ENCODE measurements around the gene RTKN2. TPM values are rescaled to one million over a fixed set of nuclear protein-coding genes. Genes with fewer than 3 reads are reported as not detected.

Gene RTKN2
- total RNA-seq, 2 experiments from 2014 or later: 3.6 to 4.1 TPM

- DNase-seq (no peak), ATAC-seq (ENCODE audit: low read depth) (no peak)
- H3K4me1 Mint-ChIP-seq: no peaks in the 10 kb centered on the region
- H3K27ac Mint-ChIP-seq: no peak overlapping the region
- POLR2A ChIA-PET: no interaction called here
- H3K9me3 Mint-ChIP-seq: no peaks in the 10 kb centered on the region
- peaks cover 17% of the 10 kb centered on the region for H3K27me3 Mint-ChIP-seq
- H3K36me3 Mint-ChIP-seq: no peaks in the 10 kb centered on the region
- H3K4me3 Mint-ChIP-seq: no peak overlapping the region
These were observed 9.8 kb upstream of the RTKN2 start for GRCh38 chr10:62278441-62278910.

- no peak for DNase-seq
- Mint-ChIP-seq H3K36me3 (no peaks in the 10 kb centered on the region), H3K27me3 (peaks cover 15% of the 10 kb centered on the region), H3K9me3 (no peaks in the 10 kb centered on the region), H3K4me3 (no peak overlapping the region), H3K4me1 (no peaks in the 10 kb centered on the region), H3K27ac (no peak overlapping the region)
- POLR2A ChIA-PET: no interaction called here
- ATAC-seq (ENCODE audit: low read depth): no peak
These were observed 9.3 kb upstream of the RTKN2 start for GRCh38 chr10:62277971-62278370.

- DNase-seq (no peak), ATAC-seq (ENCODE audit: low read depth) (no peak)
- POLR2A ChIA-PET: no interaction called here
- H3K9me3 Mint-ChIP-seq: no peaks in the 10 kb centered on the region
- H3K27ac Mint-ChIP-seq: no peak overlapping the region
- H3K4me1 Mint-ChIP-seq: peaks cover 11% of the 10 kb centered on the region
- H3K36me3 Mint-ChIP-seq: no peaks in the 10 kb centered on the region
- peaks cover 42% of the 10 kb centered on the region for H3K27me3 Mint-ChIP-seq
- no peak overlapping the region for H3K4me3 Mint-ChIP-seq
These were observed 1.4 kb upstream of the RTKN2 start for GRCh38 chr10:62270020-62270419.

- no peak overlapping the region for H3K27ac Mint-ChIP-seq
- H3K9me3 Mint-ChIP-seq: no peaks in the 10 kb centered on the region
- no peak for DNase-seq
- ATAC-seq (ENCODE audit: low read depth): peak; percentile 15
- no peaks in the 10 kb centered on the region for H3K36me3 Mint-ChIP-seq
- POLR2A ChIA-PET: interaction anchor here (1.3 kb wide), 1 partner anchor 229 kb away, joined by 4 read pairs; no protein-coding TSS in a partner anchor
- peak overlapping the region; percentile 84 for H3K4me3 Mint-ChIP-seq
- H3K27me3 Mint-ChIP-seq: peaks cover 45% of the 10 kb centered on the region
- peaks cover 13% of the 10 kb centered on the region for H3K4me1 Mint-ChIP-seq
These were observed 631 bp downstream of the RTKN2 start for GRCh38 chr10:62268027-62268398.

GRCh38 chr10:62266611-62267010 is 2.0 kb downstream of the RTKN2 start:
- POLR2A ChIA-PET: interaction anchor here (0.6 kb wide), 1 partner anchor 141 kb away, joined by 3 read pairs; no protein-coding TSS in a partner anchor
- no peaks in the 10 kb centered on the region for H3K9me3 Mint-ChIP-seq
- H3K4me1 Mint-ChIP-seq: peaks cover 13% of the 10 kb centered on the region

GRCh38 chr10:62266147-62266546 is 2.5 kb downstream of the RTKN2 start:
- H3K36me3 Mint-ChIP-seq: no peaks in the 10 kb centered on the region
- H3K9me3 Mint-ChIP-seq: no peaks in the 10 kb centered on the region
- POLR2A ChIA-PET: interaction anchor here (0.6 kb wide), 1 partner anchor 140 kb away, joined by 3 read pairs; no protein-coding TSS in a partner anchor
- no peak for DNase-seq
- no peak for ATAC-seq (ENCODE audit: low read depth)
- H3K4me1 Mint-ChIP-seq: peaks cover 13% of the 10 kb centered on the region
- peaks cover 38% of the 10 kb centered on the region for H3K27me3 Mint-ChIP-seq
- no peak overlapping the region for H3K4me3 Mint-ChIP-seq
- no peak overlapping the region for H3K27ac Mint-ChIP-seq

More at GRCh38 chr10:62266611-62267010, 2.0 kb downstream of the RTKN2 start:
- H3K27ac Mint-ChIP-seq: no peak overlapping the region
- DNase-seq: no peak
- no peak for ATAC-seq (ENCODE audit: low read depth)
- H3K27me3 Mint-ChIP-seq: peaks cover 42% of the 10 kb centered on the region
- no peak overlapping the region for H3K4me3 Mint-ChIP-seq
- no peaks in the 10 kb centered on the region for H3K36me3 Mint-ChIP-seq

GRCh38 chr10:62264702-62265436 is 3.8 kb downstream of the RTKN2 start:
- Mint-ChIP-seq H3K36me3 (no peaks in the 10 kb centered on the region), H3K27me3 (peaks cover 33% of the 10 kb centered on the region), H3K9me3 (no peaks in the 10 kb centered on the region), H3K27ac (no peak overlapping the region), H3K4me3 (no peak overlapping the region), H3K4me1 (peaks cover 13% of the 10 kb centered on the region)
- POLR2A ChIA-PET: interaction anchor here (0.9 to 1.6 kb wide), 2 partner anchors 361 to 365 kb away, joined by 3 read pairs; no protein-coding TSS in a partner anchor
- ATAC-seq (ENCODE audit: low read depth) (no peak), DNase-seq (no peak)

- Mint-ChIP-seq H3K4me1 (peaks cover 9% of the 10 kb centered on the region), H3K4me3 (no peak overlapping the region), H3K36me3 (peaks cover 1% of the 10 kb centered on the region), H3K27me3 (peaks cover 25% of the 10 kb centered on the region), H3K27ac (no peak overlapping the region), H3K9me3 (no peaks in the 10 kb centered on the region)
- no peak for DNase-seq
- POLR2A ChIA-PET: interaction anchor here (1.6 kb wide), 1 partner anchor 364 kb away, joined by 3 read pairs; no protein-coding TSS in a partner anchor
- ATAC-seq (ENCODE audit: low read depth): no peak
These were observed 4.5 kb downstream of the RTKN2 start for GRCh38 chr10:62264126-62264525.

GRCh38 chr10:62261666-62262065 is 7.0 kb downstream of the RTKN2 start:
- H3K4me3 Mint-ChIP-seq: no peak overlapping the region
- H3K4me1 Mint-ChIP-seq: peaks cover 1% of the 10 kb centered on the region
- H3K27ac Mint-ChIP-seq: no peak overlapping the region
- H3K27me3 Mint-ChIP-seq: peaks cover 12% of the 10 kb centered on the region
- no peaks in the 10 kb centered on the region for H3K9me3 Mint-ChIP-seq
- DNase-seq: no peak
- POLR2A ChIA-PET: no interaction called here
- H3K36me3 Mint-ChIP-seq: peaks cover 1% of the 10 kb centered on the region
- ATAC-seq (ENCODE audit: low read depth): no peak

- H3K4me3 Mint-ChIP-seq: no peak overlapping the region
These were observed 8.6 kb downstream of the RTKN2 start for GRCh38 chr10:62259998-62260397.

GRCh38 chr10:62259456-62259855 is 9.2 kb downstream of the RTKN2 start:
- Mint-ChIP-seq H3K36me3 (peaks cover 1% of the 10 kb centered on the region), H3K4me3 (no peak overlapping the region), H3K27ac (no peak overlapping the region), H3K4me1 (no peaks in the 10 kb centered on the region), H3K27me3 (peaks cover 6% of the 10 kb centered on the region), H3K9me3 (no peaks in the 10 kb centered on the region)
- DNase-seq (no peak), ATAC-seq (ENCODE audit: low read depth) (no peak)
- POLR2A ChIA-PET: no interaction called here

More at GRCh38 chr10:62259998-62260397, 8.6 kb downstream of the RTKN2 start:
- POLR2A ChIA-PET: no interaction called here
- Mint-ChIP-seq H3K9me3 (no peaks in the 10 kb centered on the region), H3K4me1 (peaks cover 1% of the 10 kb centered on the region), H3K27ac (no peak overlapping the region), H3K27me3 (peaks cover 8% of the 10 kb centered on the region), H3K36me3 (peaks cover 1% of the 10 kb centered on the region)
- no peak for DNase-seq
- no peak for ATAC-seq (ENCODE audit: low read depth)

GRCh38 chr10:62258926-62259325 is 9.7 kb downstream of the RTKN2 start:
- ATAC-seq (ENCODE audit: low read depth): no peak
- no peak overlapping the region for H3K27ac Mint-ChIP-seq
- POLR2A ChIA-PET: no interaction called here
- H3K36me3 Mint-ChIP-seq: peaks cover 1% of the 10 kb centered on the region
- no peak overlapping the region for H3K4me3 Mint-ChIP-seq
- H3K9me3 Mint-ChIP-seq: peaks cover 2% of the 10 kb centered on the region
- DNase-seq: no peak
- H3K4me1 Mint-ChIP-seq: peaks cover 2% of the 10 kb centered on the region
- peaks cover 6% of the 10 kb centered on the region for H3K27me3 Mint-ChIP-seq

GRCh38 chr10:62253704-62254103 is 14.9 kb downstream of the RTKN2 start:
- peaks cover 2% of the 10 kb centered on the region for H3K36me3 Mint-ChIP-seq
- peaks cover 6% of the 10 kb centered on the region for H3K4me1 Mint-ChIP-seq
- no peak overlapping the region for H3K27ac Mint-ChIP-seq
- peaks cover 4% of the 10 kb centered on the region for H3K27me3 Mint-ChIP-seq
- no peak overlapping the region for H3K4me3 Mint-ChIP-seq
- DNase-seq (no peak), ATAC-seq (ENCODE audit: low read depth) (no peak)
- H3K9me3 Mint-ChIP-seq: peaks cover 2% of the 10 kb centered on the region
- POLR2A ChIA-PET: no interaction called here

- no peak overlapping the region for H3K4me3 Mint-ChIP-seq
- ATAC-seq (ENCODE audit: low read depth) (no peak), DNase-seq (no peak)
These were observed 16.6 kb downstream of the RTKN2 start for GRCh38 chr10:62252051-62252450.

More at GRCh38 chr10:62252051-62252450, 16.6 kb downstream of the RTKN2 start:
- H3K4me1 Mint-ChIP-seq: peaks cover 6% of the 10 kb centered on the region
- peaks cover 2% of the 10 kb centered on the region for H3K36me3 Mint-ChIP-seq
- peaks cover under 1% of the 10 kb centered on the region for H3K27me3 Mint-ChIP-seq
- H3K9me3 Mint-ChIP-seq: peaks cover 2% of the 10 kb centered on the region
- H3K27ac Mint-ChIP-seq: no peak overlapping the region
- POLR2A ChIA-PET: no interaction called here
